Bronchial epithelial cell (primary cell): ENCODE measurements around the gene RSPO3. TPM values are rescaled to one million over a fixed set of nuclear protein-coding genes. Genes with fewer than 3 reads are reported as not detected.

Experiments
- DNase-seq: peaks from one replicate; pipeline ENCODE4 v3.0.0-alpha.2; 2010; ENCODE audit warnings: low read depth
- FAIRE-seq: peaks from 2 replicates; lab custom pipeline; 2011; peaks lifted over from hg19 to GRCh38; lab: Jason Lieb, UNC
- H3K27me3 ChIP-seq: 2 replicates; pipeline ENCODE4 v1.5.1; 2011; ENCODE audit warnings: low read length; ENCODE audit not compliant: control insufficient read depth, insufficient read depth
- H3K36me3 ChIP-seq: 2 replicates; pipeline ENCODE4 v1.5.1; 2011; ENCODE audit warnings: low read length; ENCODE audit not compliant: control insufficient read depth, insufficient read depth
- H3K4me3 ChIP-seq: 2 replicates; pipeline ENCODE4 v1.5.1; 2011; ENCODE audit warnings: mild to moderate bottlenecking, low read depth, low read length, control low read depth
- CTCF ChIP-seq: IDR thresholded peaks from 2 replicates; pipeline ENCODE4 v1.5.1; 2011; ENCODE audit warnings: mild to moderate bottlenecking, moderate library complexity, low read length, control low read depth, inconsistent platforms; ENCODE audit not compliant: insufficient read depth, severe bottlenecking
- total RNA-seq: library from RNA; depleted of rRNA; stranded (reverse); fragments of >200 nt; gene quantifications from 2 replicates; pipeline ENCODE4 v1.2.1, GENCODE V29; 2014

RSPO3 gene
- total RNA-seq, 1 donor from 2014 or later = not detected

- no peak for DNase-seq
- FAIRE-seq = no peak
- Histone ChIP-seq H3K4me3 (no peak overlapping the region), H3K36me3 (no peaks in the 10 kb centered on the region), H3K27me3 (no peaks in the 10 kb centered on the region)
- no peak for TF ChIP-seq CTCF
Measured at GRCh38 chr6:127164036-127164435, 45.6 kb downstream of the RSPO3 start.

DNA sequence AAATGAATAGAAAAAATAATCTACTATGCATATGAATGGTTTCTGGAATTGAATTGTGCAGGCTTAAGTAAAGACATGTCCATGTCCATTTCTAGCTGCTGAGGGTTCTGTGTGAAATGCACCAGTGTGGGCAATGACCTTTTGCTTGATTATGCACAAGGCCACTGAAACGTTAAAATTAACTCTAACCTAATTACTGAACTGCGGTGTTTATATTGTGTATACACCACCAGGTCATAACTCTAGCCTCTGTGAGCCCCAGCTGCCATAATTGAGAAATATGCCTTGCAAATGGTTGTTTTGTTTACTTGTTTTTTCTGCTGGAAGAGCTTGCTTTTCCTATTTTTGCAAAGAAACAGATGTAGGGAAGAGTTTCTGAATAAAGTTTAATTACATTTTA, 46.1 kb downstream of the RSPO3 start:
- no peak overlapping the region for H3K4me3 ChIP-seq
- no peak for TF ChIP-seq CTCF
- no peaks in the 10 kb centered on the region for H3K27me3 ChIP-seq
- DNase-seq = no peak
- FAIRE-seq = no peak
- no peaks in the 10 kb centered on the region for H3K36me3 ChIP-seq

DNA sequence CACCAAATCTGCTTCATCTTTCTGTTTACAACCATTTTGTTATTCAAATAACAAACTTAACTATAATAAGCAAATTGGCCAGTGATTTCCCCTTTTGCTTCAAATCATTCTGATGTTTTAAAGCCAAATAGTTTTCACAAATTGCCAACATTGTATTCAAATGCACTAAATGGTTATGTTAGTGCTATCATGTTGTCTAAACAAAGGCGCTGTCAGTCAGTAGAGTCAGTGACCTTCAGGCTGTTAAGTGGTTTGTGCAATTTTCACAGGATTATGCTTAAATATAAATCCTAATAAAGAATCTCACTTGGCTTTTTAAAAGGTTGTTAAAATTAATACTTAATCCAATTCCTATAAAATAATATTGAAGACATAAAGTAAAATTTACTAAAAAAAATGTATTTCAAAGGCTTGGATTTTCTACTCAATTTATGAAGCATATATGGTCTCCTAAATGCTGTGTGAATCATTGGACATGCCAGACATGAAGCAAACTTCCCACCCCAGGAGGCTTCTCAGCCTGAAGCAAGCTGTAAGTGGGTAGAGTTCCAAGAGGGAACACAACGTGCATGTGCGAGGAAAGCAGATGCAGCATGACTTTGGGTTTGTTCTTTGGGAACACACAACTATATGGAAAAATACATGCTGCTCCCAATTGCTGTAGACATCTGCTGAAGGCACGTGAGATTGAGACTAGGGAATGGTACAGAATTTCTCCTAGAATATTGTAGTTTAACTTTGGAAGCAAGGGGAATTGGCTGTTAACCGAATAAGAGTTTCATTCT, 54.9 kb downstream of the RSPO3 start:
- no peak overlapping the region for H3K4me3 ChIP-seq
- no peak for FAIRE-seq
- no peak for DNase-seq
- H3K27me3 ChIP-seq = no peaks in the 10 kb centered on the region
- TF ChIP-seq CTCF = no peak
- H3K36me3 ChIP-seq = no peaks in the 10 kb centered on the region

GRCh38 chr6:127176146-127176545, 57.7 kb downstream of the RSPO3 start:
- DNase-seq (peak; percentile 41), FAIRE-seq (no peak)
- Histone ChIP-seq H3K4me3 (no peak overlapping the region), H3K27me3 (no peaks in the 10 kb centered on the region), H3K36me3 (no peaks in the 10 kb centered on the region)
- TF ChIP-seq CTCF = no peak

- H3K36me3 ChIP-seq = no peaks in the 10 kb centered on the region
- FAIRE-seq = no peak
- TF ChIP-seq CTCF = no peak
- no peak for DNase-seq
- H3K27me3 ChIP-seq = no peaks in the 10 kb centered on the region
- no peak overlapping the region for H3K4me3 ChIP-seq
Measured at GRCh38 chr6:127177030-127177922, 58.8 kb downstream of the RSPO3 start.
